Upper lobe of left lung (tissue), 6 donors: ENCODE results near the gene SAMD1. TPM values are rescaled to one million over a fixed set of nuclear protein-coding genes. Genes with fewer than 3 reads are reported as not detected.
A peak's percentile ranks its signal among the peaks of the same experiment; 100 is the strongest.

Source experiments
- ATAC-seq, 2 donors: fragments of 200-7000 bp; cut with Tn5 transposase; one replicate each; pipeline ENCODE4 v1.9.1; 2022; ENCODE audit warnings: mild to moderate bottlenecking in 2 of 2, moderate library complexity in 2 of 2; ENCODE audit not compliant: low FRiP score in 2 of 2
- DNase-seq, 2 donors: peaks; one replicate each; pipeline ENCODE4 v3.0.0-alpha.2; 2019 to 2020
- H3K27ac ChIP-seq, 4 donors: fragments of 200-600 bp; sonication (generic); one replicate each; pipeline ENCODE4 v1.5.1; 2016 to 2019
- H3K27me3 ChIP-seq, 4 donors: fragments of 200-600 bp; sonication (generic); one replicate each; pipeline ENCODE4 v1.5.1; 2017 to 2019
- H3K36me3 ChIP-seq, 4 donors: fragments of 200-600 bp; sonication (generic); one replicate each; pipeline ENCODE4 v1.5.1; 2016 to 2019
- H3K4me1 ChIP-seq, 4 donors: fragments of 200-600 bp; sonication (generic); one replicate each; pipeline ENCODE4 v1.5.1; 2018 to 2019
- H3K4me3 ChIP-seq, 4 donors: fragments of 200-600 bp; sonication (generic); one replicate each; pipeline ENCODE4 v1.5.1; 2017 to 2019; ENCODE audit warnings: mild to moderate bottlenecking in 2 of 4, moderate library complexity in 1 of 4
- H3K9me3 ChIP-seq, 4 donors: fragments of 200-600 bp; sonication (generic); one replicate each; pipeline ENCODE4 v1.5.1; 2018 to 2019
- CTCF ChIP-seq, 6 experiments: fragments of 450-650 bp in 4 of 6; fragments of 200-600 bp in 2 of 6; sonication (generic) in 2 of 6; IDR thresholded peaks; one replicate each; pipeline ENCODE4 v1.5.1; 2016 to 2019; ENCODE audit warnings: antibody characterized with exemption in 6 of 6
- EP300 ChIP-seq, 4 donors: sonication (generic); formaldehyde crosslinking; IDR thresholded peaks; one replicate each; pipeline ENCODE4 v1.5.1; 2017; ENCODE audit warnings: antibody characterized with exemption in 4 of 4, control low read depth in 2 of 4
- POLR2A ChIP-seq, 4 donors: fragments of 450-650 bp; IDR thresholded peaks; one replicate each; pipeline ENCODE4 v1.5.1; 2016 to 2017; ENCODE audit warnings: antibody characterized with exemption in 4 of 4, mild to moderate bottlenecking in 2 of 4
- POLR2AphosphoS5 ChIP-seq, 2 donors: sonication (generic); formaldehyde crosslinking; IDR thresholded peaks; one replicate each; pipeline ENCODE4 v1.5.1; 2017; ENCODE audit warnings: antibody characterized with exemption in 2 of 2
- WGBS, 2 donors: methylation state at CpG; one replicate each; pipeline ENCODE4 v1.1.5; 2017 to 2018; 5-methylcytosine and 5-hydroxymethylcytosine counted together
- total RNA-seq, 6 donors: library from RNA; depleted of rRNA in 4 of 6; stranded (reverse); fragments of >200 nt in 4 of 6; gene quantifications; one replicate each; pipeline versions ENCODE4 v1.1.0 to v1.2.1, GENCODE V29; 2016 to 2021
- donor health status: DM: no; HTN: no; CAD: no; lungs with moderate emphysema.
- donor health status: DM: no; HTN: yes; CAD: no; lungs with severe emphysema.

Gene SAMD1
- total RNA-seq, 6 donors from 2014 or later: 17.8 to 62.8 (median 37.0) TPM

- Histone ChIP-seq H3K36me3 (peaks cover 0 to 21% (median 17%) of the 10 kb centered on the region in 4 donors), H3K4me1 (peaks cover 3 to 24% (median 17%) of the 10 kb centered on the region in 4 donors), H3K27ac (peak overlapping the region; percentile 89 to 94 (median 92)), H3K4me3 (peak overlapping the region; percentile 77 to 99 (median 90)), H3K27me3 (no peaks in the 10 kb centered on the region), H3K9me3 (peaks cover 0 to 8% (median 2%) of the 10 kb centered on the region in 4 donors)
- TF ChIP-seq POLR2AphosphoS5 (IDR thresholded peaks at IDR 0.05) (no peak), EP300 (IDR thresholded peaks at IDR 0.05) (no peak), POLR2A (IDR thresholded peaks at IDR 0.05) (no peak), CTCF (IDR thresholded peaks at IDR 0.05) (no peak)
- WGBS, 2 donors: 13 to 19% methylated on average over 15 of the region's 15 CpGs
- no peak for ATAC-seq
- no peak for DNase-seq
Observed at GRCh38 chr19:14091813-14092462, 1.4 kb upstream of the SAMD1 start.

GRCh38 chr19:14091081-14091812, 696 bp upstream of the SAMD1 start:
- Histone ChIP-seq H3K9me3 (peaks cover 0 to 8% (median 2%) of the 10 kb centered on the region in 4 donors), H3K27ac (peak overlapping the region; percentile 89 to 94 (median 92)), H3K4me1 (peaks cover 3 to 24% (median 17%) of the 10 kb centered on the region in 4 donors), H3K27me3 (no peaks in the 10 kb centered on the region), H3K36me3 (peaks cover 0 to 19% (median 13%) of the 10 kb centered on the region in 4 donors), H3K4me3 (peak overlapping the region; percentile 77 to 99 (median 90))
- ATAC-seq (peak; percentile 81 to 92), DNase-seq (peak; percentile 81 to 95)
- TF ChIP-seq POLR2A (IDR thresholded peaks at IDR 0.05) (peak in 3 of 4 donors; percentile 44 to 93 (median 69)), POLR2AphosphoS5 (IDR thresholded peaks at IDR 0.05) (peak; percentile 12 to 69), CTCF (IDR thresholded peaks at IDR 0.05) (peak in 4 of 6 experiments; percentile 20 to 38 (median 32)), EP300 (IDR thresholded peaks at IDR 0.05) (no peak)
- 0 to 2% methylated on average over 11 to 25 of the region's 72 CpGs for WGBS, 2 donors

GRCh38 chr19:14089662-14090508, 666 bp downstream of the SAMD1 start:
- Histone ChIP-seq H3K36me3 (peaks cover 0 to 18% (median 12%) of the 10 kb centered on the region in 4 donors), H3K9me3 (peaks cover 0 to 8% (median 2%) of the 10 kb centered on the region in 4 donors), H3K4me3 (peak overlapping the region; percentile 36 to 99 (median 86)), H3K27me3 (no peaks in the 10 kb centered on the region), H3K4me1 (peaks cover 3 to 24% (median 17%) of the 10 kb centered on the region in 4 donors), H3K27ac (peak overlapping the region in 3 of 4 donors; percentile 89 to 92 (median 91))
- WGBS, 2 donors: 0% methylated on average over 7 to 17 of the region's 142 CpGs
- TF ChIP-seq POLR2A (IDR thresholded peaks at IDR 0.05) (no peak), CTCF (IDR thresholded peaks at IDR 0.05) (peak in 5 of 6 experiments; percentile 28 to 51 (median 44)), EP300 (IDR thresholded peaks at IDR 0.05) (no peak), POLR2AphosphoS5 (IDR thresholded peaks at IDR 0.05) (no peak)
- ATAC-seq: peak in 1 of 2 donors; percentile 7
- peak in 1 of 2 donors; percentile 92 for DNase-seq

GRCh38 chr19:14089412-14089661, 1.2 kb downstream of the SAMD1 start:
- ATAC-seq (no peak), DNase-seq (no peak)
- Histone ChIP-seq H3K27ac (peak overlapping the region in 2 of 4 donors; percentile 21 to 92), H3K9me3 (peaks cover 0 to 8% (median 2%) of the 10 kb centered on the region in 4 donors), H3K4me1 (peaks cover 3 to 24% (median 17%) of the 10 kb centered on the region in 4 donors), H3K4me3 (peak overlapping the region; percentile 36 to 99 (median 86)), H3K27me3 (no peaks in the 10 kb centered on the region), H3K36me3 (peaks cover 0 to 18% (median 12%) of the 10 kb centered on the region in 4 donors)
- 19 to 28% methylated on average over 11 to 16 of the region's 16 CpGs for WGBS, 2 donors
- peak in 1 of 6 experiments; percentile 14 for TF ChIP-seq CTCF (IDR thresholded peaks at IDR 0.05)
- TF ChIP-seq POLR2AphosphoS5 (IDR thresholded peaks at IDR 0.05): no peak
